GM23248 (cell line): ENCODE measurements around the gene TMEM39B.
"Not testable (repeated sequence)": the region's sequence is repeated elsewhere in the genome, so short reads cannot be mapped to it uniquely, and the experiment has no call there.

Experiments used
- EZH2 ChIP-seq: fragments of 200-600 bp; sonication (generic); IDR thresholded peaks from 2 replicates; pipeline ENCODE4 v1.6.1; 2018; ENCODE audit warnings: antibody characterized with exemption, mild to moderate bottlenecking; ENCODE audit not compliant: insufficient read depth, poor library complexity, severe bottlenecking
- EZH2phosphoT487 ChIP-seq: fragments of 200-600 bp; sonication (generic); IDR thresholded peaks from 2 replicates; pipeline ENCODE4 v1.6.1; 2018; ENCODE audit warnings: antibody characterized with exemption, moderate library complexity, mild to moderate bottlenecking, low read depth; ENCODE audit not compliant: insufficient read depth

- not testable (repeated sequence) for TF ChIP-seq EZH2phosphoT487, EZH2
These were observed 61.2 kb downstream of the TMEM39B start for GRCh38 chr1:32133950-32134280.
